Activated gamma-delta T cell treated with Interleukin-2 at 50 U/mL for 16 hours (primary cell): Measurements from ENCODE around the gene LRRC28.
A peak's percentile ranks its signal among the peaks of the same experiment; 100 is the strongest.
"Not testable (repeated sequence)": the region's sequence is repeated elsewhere in the genome, so short reads cannot be mapped to it uniquely, and the experiment has no call there.

ENCODE experiments used
- DNase-seq: peaks from one replicate; pipeline ENCODE4 v3.0.0-alpha.2; 2020

The LRRC28 gene

DNA sequence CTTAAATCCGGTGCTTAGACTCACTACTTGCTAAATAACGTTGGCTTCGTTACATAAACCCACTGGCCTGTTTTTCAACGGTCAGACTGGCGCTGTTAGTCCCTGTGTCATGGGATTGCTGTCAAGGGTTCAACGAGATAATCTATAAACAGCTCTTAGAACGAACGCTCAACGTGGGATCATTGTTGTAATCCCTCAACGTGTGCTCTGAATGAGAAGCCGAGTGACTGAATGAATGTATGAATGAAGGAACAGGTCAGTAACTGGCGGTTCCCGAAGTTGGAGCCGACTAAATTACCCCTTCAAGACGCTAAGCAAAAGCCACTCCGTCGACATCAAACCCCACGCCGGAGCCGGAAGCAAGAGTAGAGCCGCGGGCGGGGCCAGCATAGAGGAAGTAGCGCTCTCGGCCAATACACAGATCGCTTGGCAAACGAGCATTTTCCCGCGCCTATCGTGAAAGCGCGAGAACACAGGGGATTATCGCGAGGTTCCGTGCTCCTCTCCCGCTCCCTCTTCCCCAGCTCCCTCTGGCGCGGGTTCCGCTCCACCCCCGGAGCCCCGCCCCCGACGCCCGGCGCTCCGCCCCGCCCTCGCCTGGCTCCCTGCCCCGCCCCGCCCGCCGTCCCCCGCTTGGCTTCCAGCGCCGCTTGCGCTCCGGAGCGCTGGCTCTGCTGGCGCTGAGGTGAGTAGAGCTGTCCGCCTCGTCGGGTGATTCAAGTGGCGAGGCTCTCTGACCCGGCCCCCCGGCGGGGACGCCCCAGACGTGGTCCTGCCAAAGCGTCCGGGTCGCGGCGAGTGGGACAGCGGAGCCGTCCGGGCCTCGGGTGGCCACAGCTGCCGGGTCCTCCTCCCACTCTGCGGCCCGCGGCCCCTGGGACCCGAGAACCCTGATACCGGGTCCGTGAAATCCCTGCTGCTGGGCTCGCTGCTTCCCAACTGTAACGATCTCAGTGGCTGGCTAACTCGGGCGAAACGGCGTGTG lies at the start of gene LRRC28:
TSS of gene LRRC28 (plus strand) at position 625 of the 985 bp plus-strand sequence. CDS start 4,477 bp downstream, outside the sequence.
- peak; percentile 92 for DNase-seq

DNA sequence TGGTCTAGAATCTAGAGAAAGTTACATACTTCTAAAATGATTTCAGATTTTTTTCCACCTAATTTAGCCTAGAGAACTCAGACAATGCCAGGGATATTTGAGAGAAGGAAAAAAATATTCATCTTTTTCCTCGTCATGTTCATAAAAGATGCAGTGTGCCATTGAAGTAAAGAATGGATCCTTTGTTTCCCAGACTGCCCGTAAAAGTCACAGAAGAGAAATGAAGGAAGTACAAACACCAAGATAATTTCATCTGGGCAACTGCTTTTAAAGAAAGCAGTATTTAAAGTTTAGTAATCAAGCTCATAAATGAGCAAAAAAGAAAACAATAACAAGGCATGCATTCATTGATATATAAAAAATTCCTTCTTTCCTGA lies 49.1 kb upstream of the LRRC28 start:
- DNase-seq, result no peak

DNA sequence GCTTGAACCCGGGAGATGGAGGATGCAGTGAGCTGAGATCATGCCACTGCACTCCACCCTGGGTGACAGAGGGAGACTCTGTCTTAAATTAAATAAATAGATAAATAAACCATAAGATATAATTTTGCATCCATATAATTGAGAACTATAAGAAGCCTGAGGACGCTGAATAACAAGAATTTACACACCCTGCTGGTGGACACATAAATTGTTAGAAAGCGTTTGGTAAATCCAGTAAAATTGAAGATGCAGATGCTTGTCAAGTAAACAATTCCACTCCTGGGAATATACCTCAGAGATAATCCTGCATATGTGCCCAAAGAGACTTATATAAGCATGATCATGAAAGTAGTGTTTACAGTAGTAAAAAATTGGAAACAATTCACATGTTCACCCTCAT lies 43.6 kb upstream of the LRRC28 start:
- DNase-seq, result no peak

DNA sequence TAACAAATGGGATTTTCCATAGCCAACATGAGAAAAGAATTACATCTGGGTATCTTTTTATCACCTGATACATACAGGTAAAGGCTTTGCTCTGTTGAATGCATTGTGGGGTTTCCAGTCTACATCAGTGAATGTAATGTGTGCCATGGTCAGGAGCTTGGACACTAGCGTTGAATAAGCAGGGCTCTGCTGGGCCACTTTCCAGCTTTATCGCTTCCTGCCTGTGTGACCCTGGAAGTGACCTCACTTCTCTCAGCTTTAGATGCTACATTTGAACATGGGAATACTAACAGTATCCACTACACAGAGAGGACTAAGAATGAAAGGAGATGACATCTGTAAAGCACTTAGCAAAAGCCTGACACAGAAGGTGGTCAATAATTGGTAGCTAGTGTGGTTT lies 42.0 kb upstream of the LRRC28 start:
- DNase-seq, result no peak

- no peak for DNase-seq
Measured at GRCh38 chr15:99210334-99210733, 40.9 kb upstream of the LRRC28 start.

DNA sequence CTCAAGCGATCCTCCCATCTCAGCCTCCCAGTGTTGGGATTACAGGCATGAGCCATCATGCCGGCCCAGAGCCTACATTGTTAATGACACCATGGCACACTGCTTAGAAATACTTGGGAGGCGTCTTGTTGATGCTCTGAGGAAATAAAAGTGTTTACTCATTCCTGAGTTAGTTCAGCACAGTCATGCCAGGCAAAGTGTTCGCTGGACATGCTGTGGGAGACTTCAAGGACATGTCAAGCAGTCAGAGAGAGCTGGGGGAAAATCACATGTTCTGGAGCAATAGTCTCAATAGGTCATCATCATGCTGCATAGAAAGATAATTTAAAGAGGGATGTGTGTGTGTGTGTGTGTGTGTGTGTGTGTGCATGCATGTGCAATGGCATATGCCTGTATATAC lies 39.4 kb upstream of the LRRC28 start:
- DNase-seq, result no peak

GRCh38 chr15:99212406-99212805 lies 38.9 kb upstream of the LRRC28 start:
- DNase-seq, result no peak

GRCh38 chr15:99213187-99213811 lies 38.0 kb upstream of the LRRC28 start:
- peak; percentile 55 for DNase-seq

DNA sequence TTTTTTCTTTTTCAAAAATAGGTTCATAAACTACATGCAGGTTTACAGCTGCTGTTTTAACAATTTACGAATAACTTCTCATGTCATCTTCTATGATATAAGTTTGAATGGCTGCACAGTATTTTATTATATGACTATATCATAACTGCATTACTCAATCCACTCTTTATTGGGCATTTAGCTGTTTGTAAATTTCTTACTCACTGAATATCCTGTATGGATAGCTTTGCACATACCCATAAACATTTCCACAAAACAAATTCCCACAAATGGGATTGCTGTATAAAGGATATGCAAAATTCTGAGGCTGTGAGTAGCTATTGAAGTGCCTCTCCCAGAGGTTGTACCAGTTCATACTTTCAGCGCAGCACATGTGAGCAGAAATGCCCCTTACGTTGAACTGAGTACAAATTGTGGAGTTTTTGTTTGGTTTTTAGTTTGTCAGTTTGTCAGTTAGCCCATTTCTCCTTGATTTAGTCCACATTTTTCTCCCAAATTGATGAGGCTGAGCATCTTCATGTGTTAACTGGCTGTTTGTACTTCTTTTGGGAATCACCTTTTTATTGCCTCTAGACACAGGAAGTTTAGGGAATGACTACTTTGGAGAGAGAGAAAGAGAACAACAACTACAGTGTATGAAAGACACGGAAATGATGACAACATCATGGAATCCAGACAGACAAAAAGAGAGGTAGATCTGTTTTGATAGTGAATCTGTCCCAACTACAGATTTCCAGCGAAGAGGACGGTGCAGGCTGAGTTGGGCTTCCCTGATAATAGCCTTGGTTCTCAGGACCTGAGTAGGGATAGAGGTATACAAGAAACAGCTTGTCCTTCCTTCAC lies 26.7 kb upstream of the LRRC28 start:
- DNase-seq, result no peak

GRCh38 chr15:99226802-99227201 lies 24.5 kb upstream of the LRRC28 start:
- no peak for DNase-seq

- DNase-seq, result no peak
Measured at GRCh38 chr15:99228120-99228770, 23.0 kb upstream of the LRRC28 start.

- no peak for DNase-seq
Measured at GRCh38 chr15:99230867-99231266, 20.4 kb upstream of the LRRC28 start.

GRCh38 chr15:99232740-99233139 lies 18.5 kb upstream of the LRRC28 start:
- no peak for DNase-seq

DNA sequence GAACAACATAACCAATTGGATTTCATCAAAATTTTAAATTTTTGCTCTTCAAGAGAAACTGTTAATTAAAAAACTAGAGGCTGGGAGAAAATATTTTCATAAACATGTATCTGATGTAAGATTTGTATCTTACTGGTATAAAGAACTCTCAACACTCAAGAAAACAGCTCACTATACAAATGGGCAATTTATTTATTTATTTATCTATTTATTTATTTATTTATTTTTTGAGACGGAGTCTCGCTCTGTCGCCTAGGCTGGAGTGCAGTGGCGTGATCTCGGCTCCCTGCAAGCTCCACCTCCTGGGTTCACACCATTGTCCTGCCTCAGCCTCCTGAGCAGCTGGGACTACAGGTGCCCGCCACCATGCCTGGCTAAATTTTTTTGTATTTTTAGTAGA lies 17.1 kb upstream of the LRRC28 start:
- DNase-seq, result not testable (repeated sequence)

DNA sequence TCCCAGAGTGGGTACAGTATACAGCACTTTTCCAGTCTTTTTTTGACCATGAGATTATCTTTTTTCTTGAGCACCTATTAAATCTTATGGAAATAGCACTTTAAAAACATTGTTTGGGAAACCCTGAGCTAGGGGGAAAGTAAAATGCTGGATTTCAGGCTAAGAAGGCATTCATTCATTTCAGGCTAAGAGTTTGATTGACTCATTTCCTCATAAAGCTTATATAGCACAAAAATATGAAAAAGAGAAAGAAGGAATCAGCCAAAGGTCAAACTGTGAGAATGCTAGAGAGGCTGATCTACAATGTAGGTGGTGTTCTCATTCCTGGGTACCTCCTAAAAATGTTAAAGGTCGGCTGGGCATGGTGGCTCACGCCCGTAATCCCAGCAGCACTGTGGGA lies 12.4 kb upstream of the LRRC28 start:
- no peak for DNase-seq

- no peak for DNase-seq
Measured at GRCh38 chr15:99239545-99240198, 11.6 kb upstream of the LRRC28 start.

DNA sequence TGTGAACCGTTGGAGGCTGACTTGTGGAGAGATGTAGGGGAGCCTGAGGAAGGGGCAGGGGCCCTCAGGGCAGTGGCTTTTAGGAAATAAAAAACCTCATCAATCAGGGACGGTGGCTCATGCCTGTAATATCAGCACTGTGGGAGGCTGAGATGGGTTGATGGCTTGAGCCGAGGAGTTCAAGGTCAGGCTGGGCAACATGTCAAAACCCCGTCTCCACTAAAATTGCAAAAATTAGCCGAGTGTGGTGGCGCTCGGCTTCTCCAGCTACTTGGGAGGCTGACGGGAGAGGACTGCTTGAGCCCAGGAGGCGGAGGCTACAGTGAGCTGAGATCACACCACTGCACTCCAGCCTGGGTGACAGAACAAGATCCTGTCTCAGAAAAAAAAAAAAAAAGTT lies 9.5 kb upstream of the LRRC28 start:
- DNase-seq, result no peak

- no peak for DNase-seq
Measured at GRCh38 chr15:99244306-99244705, 7.0 kb upstream of the LRRC28 start.

DNA sequence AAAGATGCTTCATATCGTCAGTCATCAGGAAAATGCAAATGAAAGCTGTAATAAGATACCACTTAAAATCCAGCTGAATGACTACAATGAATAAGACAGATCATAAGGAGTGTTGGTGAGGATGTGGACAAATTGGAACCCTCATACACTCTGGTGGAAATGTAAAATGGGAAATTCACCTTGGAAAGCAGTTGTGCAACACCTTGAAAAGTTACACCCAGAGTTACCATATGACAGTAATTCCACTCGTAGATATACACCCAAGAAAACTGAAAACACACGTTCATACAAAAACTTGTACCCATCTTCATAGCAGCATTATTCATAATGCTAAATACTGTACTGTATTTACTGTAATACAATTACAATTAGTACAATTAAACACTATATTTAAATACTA lies 4.2 kb upstream of the LRRC28 start:
- DNase-seq, result no peak

DNA sequence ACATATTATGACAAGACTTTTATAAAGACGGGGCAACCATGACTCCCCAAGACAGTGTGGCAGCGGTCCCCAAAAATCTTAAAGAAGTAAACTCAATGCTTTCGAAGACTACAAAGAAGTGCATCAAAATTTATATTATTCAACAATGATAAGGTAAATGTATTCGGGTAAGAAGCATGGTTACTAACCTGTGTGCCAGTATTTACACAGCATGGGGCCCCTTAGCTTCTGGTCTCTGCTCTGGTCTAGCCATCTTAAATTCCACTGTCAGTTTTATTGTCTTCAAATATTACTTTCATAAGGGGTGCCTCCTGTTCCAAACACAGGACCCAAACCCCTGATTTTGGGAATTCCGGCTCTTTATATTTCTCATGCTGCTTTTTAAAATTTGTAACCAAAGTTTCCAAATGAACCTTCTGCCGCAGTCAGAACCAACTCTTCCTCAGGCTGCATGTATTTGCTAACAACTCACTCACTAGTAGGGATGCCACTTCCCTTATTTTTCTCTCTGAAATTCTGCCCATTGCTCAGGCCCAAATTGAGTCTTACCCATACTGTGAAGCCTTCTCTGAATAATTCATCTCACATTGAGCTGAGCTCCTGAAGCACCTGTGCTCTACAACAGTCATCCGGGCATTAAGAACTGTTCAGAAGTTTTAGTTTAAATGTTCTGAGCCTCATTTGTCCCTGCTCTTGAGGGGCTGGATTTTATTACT lies 3.1 kb upstream of the LRRC28 start:
- no peak for DNase-seq

DNA sequence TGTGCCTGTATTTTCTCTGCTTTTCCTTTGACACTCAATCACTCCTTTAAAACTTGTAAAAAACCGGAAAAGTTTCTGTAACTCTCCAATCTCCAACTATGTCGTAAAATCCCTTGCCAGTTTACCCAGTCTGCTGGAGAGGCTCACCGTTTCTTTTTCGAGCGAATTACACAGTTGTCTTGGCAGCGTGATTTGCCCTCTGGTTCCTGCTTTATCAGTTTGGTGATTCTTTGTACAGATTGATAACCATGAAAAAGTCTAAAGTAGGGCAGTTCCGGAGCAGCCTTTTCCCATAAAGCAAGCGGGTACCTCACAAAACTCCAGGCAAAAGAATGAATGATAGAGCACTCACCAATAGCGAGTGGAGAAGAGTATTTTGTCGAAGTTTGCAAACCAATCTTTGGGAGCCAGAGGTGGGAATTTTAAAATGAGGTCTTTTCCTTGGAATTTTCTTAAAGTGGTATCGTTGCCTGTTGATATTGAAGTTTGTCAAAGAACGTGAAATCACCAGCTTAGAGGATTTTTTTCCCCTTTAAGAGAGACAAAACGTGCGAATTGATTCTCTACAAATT lies 1.9 kb upstream of the LRRC28 start, which contains the start of gene TTC23:
TSS of gene TTC23 (minus strand) at position 312 of the 572 bp plus-strand sequence. CDS start 20,869 bp downstream, outside the sequence.
- no peak for DNase-seq
